ENCODE data around the gene GPC6.

Gene GPC6

GRCh38 chr13:93227878-93228642, 1.5 kb downstream of the GPC6 start:
- DNase-seq (ENCODE audit: low read depth): peak; percentile 63
- H3K4me3 ChIP-seq (ENCODE audit: control insufficient read depth, low read depth, low read length): peak overlapping the region; percentile 83
- TF ChIP-seq CTCF (IDR thresholded peaks at IDR 0.05; ENCODE audit: control insufficient read depth, insufficient read depth, low read depth, low read length, missing control alignments): peak; percentile 72

GRCh38 chr13:93228643-93228937, 2.0 kb downstream of the GPC6 start:
- DNase-seq (ENCODE audit: low read depth): no peak
- TF ChIP-seq CTCF (IDR thresholded peaks at IDR 0.05; ENCODE audit: control insufficient read depth, insufficient read depth, low read depth, low read length, missing control alignments): no peak
- peak overlapping the region; percentile 83 for H3K4me3 ChIP-seq (ENCODE audit: control insufficient read depth, low read depth, low read length)

- H3K4me3 ChIP-seq (ENCODE audit: control insufficient read depth, low read depth, low read length): no peak overlapping the region
- DNase-seq (ENCODE audit: low read depth): peak; percentile 67
- no peak for TF ChIP-seq CTCF (IDR thresholded peaks at IDR 0.05; ENCODE audit: control insufficient read depth, insufficient read depth, low read depth, low read length, missing control alignments)
Measured at GRCh38 chr13:93230261-93230855, 3.8 kb downstream of the GPC6 start.

- no peak for TF ChIP-seq CTCF (IDR thresholded peaks at IDR 0.05; ENCODE audit: control insufficient read depth, insufficient read depth, low read depth, low read length, missing control alignments)
- no peak overlapping the region for H3K4me3 ChIP-seq (ENCODE audit: control insufficient read depth, low read depth, low read length)
- DNase-seq (ENCODE audit: low read depth): no peak
Measured at GRCh38 chr13:93231867-93232266, 5.3 kb downstream of the GPC6 start.

- TF ChIP-seq CTCF (IDR thresholded peaks at IDR 0.05; ENCODE audit: control insufficient read depth, insufficient read depth, low read depth, low read length, missing control alignments): no peak
- no peak for DNase-seq (ENCODE audit: low read depth)
- no peak overlapping the region for H3K4me3 ChIP-seq (ENCODE audit: control insufficient read depth, low read depth, low read length)
Measured at GRCh38 chr13:93233997-93234416, 7.4 kb downstream of the GPC6 start.

- no peak for TF ChIP-seq CTCF (IDR thresholded peaks at IDR 0.05; ENCODE audit: control insufficient read depth, insufficient read depth, low read depth, low read length, missing control alignments)
- no peak overlapping the region for H3K4me3 ChIP-seq (ENCODE audit: control insufficient read depth, low read depth, low read length)
Measured at GRCh38 chr13:93234459-93234858, 7.9 kb downstream of the GPC6 start.

More at GRCh38 chr13:93234459-93234858, 7.9 kb downstream of the GPC6 start:
- DNase-seq (ENCODE audit: low read depth): no peak
